NCI-H2196 (cell line): ENCODE data around the gene NAPEPLD.
"Not testable (repeated sequence)": the region's sequence is repeated elsewhere in the genome, so short reads cannot be mapped to it uniquely, and the experiment has no call there.

Source experiments
- DNase-seq: peaks from one replicate; lab custom pipeline; 2025; ENCODE audit not compliant: unreplicated experiment; lab: John Stamatoyannopoulos, UW

The NAPEPLD gene

DNA sequence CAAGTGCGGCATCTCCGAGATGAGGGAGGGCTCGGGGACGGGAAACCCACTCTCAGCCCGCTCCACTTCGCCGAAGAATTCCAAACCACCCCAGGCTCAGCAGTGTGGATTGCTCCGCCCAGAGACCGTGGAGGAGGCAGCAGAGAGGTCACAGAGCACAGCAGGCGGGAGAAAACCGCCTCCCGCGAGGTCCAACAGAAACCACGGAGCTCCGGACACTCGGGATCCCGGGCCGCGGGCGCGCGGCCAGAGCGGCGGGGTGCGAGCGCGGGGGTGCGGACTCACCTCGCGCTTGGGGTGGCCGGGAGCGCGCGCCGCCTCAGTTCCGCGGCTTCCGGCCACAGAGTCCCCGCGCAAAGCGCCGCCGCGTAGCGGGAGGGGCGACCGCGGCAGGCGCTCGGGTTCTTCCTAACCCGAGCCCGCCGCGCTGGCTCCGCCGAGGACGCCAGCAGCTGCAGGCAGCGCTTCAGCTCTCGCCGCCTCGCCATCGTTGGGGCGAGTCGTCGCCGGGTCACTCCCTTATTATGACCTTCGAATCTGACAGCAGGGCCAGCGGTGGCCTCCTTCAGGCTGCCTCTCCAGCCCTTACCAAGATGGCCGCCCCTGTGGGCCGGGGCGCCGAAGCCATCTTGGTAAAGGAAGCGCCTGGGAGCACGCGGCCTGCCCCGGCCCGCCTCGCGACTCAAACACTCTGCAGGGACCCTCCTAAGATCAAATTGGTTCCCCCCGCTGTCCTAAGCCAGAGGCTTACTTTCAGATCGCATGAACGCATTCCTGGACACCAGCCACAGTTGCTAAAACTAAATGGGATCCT, at the start of gene NAPEPLD:
TSS of gene NAPEPLD (minus strand) at position 106 of the 814 bp plus-strand sequence. CDS start 20,323 bp downstream, outside the sequence.
- DNase-seq, result peak; percentile 88

DNA sequence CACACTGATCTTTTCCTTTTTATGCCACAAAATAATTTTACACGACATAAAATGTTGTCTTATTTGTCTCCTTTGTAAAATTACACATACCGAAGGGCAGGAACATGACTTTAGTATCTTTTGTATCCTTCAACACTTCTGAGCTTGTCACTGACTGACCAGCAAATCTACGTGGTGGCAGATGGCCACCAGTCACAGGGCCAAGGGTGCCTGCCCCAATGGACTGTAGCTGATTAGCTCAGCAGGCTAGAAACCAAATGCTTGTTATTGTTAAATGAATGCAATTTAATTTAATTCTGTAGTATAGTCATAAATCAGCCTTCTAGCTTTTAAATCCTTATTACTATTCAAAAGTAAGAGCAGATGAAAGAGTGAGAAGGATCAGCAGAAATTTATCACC, 49.2 kb upstream of the NAPEPLD start:
- DNase-seq, result not testable (repeated sequence)

DNA sequence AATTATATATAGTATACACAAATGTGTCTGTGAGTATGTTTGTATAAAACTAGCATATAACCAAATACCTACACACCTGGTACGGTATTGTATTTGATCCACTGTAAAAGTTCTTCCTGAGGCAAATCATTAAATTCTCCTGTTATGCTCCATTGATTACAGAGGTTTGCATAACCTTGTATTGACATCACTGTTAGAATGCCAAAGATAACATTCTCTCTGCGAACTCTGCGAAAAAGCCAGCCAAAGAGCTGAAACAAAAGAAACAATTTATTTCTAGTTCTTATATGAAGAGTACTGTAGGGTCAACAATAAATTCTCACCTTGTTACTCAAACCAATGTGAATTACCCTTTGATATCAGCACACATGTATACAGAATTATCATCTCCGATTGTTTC, 46.5 kb upstream of the NAPEPLD start:
- DNase-seq, result not testable (repeated sequence)

DNA sequence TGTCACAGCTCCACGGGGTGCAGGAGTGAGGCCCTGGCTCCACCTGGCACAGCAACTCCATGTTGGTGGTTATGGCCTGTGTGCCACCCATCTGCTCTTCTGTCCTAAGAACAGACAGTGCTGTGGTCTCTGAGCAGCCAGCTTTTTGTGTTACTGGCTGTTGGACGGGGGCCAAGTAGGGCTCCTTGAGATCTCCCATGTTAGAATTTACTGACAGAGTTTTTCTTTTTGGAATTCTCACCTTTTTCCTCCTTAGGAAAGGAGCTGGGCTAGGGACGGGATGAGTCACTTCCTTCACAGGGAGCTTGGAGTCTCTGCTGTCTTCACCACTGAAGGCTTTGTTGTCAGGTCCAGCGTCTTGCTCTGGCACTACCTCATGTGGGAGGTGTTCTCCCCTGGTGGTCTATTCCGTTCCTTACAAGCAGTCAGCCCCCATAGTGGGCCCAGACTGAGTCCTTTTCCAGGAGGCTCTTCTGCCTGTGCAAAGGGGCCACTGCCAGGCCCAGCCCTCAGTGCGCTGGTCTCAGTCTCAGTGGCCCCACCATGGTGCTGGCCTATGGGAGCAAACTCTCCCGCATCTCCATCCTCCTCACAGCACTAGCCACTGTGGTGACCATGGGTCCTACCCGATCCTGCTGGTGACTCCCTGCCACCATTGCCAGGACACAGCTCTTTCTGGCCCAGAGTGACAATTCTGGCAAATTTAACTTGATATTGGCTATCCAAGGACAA, 23.7 kb upstream of the NAPEPLD start:
- DNase-seq, result not testable (repeated sequence)

DNA sequence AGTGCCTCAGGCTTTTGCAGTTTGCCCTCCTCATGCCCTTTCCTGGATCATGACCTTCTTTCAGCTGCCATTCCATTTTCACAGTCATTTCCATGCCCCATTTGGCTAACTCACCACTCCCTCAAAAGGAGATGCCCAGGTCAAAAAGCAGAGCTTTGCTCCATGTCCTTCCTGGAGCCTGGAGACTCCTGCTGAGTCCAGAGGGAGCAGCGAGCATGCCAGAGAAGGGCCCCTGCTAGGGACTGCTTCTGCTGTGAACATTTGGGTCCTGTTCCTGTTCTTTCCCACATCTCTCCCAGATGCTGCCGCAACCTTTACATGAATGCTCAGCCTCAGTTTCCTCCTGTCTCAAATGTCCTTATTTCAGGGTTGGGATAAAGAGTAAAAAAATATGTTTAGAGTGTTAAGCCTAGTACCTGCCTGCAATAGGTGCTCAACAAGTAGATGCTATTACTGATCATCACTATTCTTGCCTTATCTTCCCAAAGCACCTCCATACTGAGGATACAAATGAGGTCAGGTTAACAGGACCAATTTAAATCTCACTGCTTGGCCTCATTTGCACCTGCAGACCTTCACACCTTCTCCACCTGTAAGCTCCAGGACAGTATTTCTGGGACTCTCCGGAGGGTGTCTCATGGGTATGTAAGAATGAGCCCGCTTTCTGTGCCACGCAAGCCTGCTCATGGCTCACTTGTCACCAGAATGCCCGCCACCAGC, 23.0 kb upstream of the NAPEPLD start:
- not testable (repeated sequence) for DNase-seq

DNA sequence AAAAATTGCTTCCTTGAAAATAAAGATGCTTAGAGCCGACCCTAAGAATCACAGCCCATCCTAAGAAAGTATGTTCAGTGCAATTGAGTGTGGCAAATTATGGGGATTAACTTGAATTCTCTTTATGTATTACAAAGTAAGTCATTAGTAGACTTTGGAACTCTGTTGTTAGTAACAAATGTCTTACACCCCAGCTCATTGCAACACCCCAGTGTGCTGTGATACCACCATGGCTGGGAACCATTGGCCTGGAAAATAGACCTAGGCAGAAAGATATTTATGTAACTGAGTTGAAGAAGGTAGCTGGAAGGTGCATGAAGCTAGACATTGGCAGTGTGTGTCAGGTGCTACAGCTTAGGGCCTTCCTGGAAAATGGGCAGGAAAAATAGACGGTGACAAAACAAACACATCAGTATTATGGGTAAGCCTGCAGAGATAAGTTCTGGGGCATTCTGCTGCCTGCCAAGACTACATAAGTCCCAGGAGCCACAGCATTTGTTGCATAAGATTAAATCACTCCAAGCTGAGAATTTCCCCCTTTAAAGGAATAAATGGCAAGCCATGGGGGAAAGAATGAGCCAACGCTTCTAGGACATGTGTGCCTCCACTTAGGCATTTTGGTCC, 18.1 kb upstream of the NAPEPLD start:
- not testable (repeated sequence) for DNase-seq

DNA sequence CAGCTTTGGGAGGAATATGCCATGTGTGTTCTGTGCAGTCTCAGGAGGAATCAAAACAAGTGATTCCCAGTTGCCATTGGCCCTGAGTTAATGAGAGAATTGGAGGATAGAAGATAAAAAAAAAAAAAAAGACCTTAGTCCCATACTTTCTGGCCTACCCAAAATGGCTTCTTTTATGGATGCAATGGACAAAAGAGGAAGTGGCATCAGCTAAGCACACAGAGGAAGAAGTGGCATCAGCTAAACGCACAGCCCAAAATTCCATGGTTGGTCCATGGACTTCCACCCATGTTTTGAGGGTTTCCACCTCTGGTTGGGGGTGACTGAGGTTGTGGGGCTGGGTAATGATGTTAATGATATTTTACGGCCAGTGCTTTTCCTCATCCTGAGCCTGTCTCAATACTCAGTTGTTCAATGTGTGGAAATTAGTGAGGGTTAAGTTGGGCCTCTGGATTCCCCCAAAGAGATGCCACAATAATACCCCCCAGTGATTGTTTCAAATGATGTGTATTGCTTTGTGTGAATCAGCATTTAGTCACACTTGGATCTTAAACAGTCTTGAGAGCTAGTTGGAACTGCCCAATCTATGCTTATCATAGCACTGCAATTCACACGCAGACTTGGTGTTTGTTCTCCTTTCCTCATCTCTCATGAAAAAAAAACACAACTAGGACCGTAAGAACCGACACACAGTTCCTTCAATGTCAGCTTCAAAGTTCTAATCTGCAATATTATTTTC, 14.4 kb upstream of the NAPEPLD start:
- not testable (repeated sequence) for DNase-seq

DNA sequence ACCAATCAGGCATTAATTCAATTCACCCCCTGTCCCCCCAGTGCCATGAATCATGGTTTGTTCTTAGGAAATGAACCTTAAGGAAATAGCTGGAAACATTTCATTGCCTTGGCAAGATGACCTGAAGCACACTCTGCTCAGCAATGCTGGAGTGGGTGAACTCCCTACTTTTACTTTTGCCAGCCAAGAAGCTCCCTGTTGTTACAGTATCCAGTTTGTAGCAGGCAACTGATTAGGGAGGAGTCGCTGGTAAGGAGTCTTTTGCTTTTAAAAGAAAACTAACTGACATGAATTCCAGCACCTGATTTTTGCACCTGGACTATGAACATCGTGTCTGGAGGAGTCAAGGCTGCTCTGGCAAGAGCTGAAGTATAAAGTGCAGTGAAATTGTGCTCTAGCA, 13.7 kb upstream of the NAPEPLD start:
- not testable (repeated sequence) for DNase-seq

DNA sequence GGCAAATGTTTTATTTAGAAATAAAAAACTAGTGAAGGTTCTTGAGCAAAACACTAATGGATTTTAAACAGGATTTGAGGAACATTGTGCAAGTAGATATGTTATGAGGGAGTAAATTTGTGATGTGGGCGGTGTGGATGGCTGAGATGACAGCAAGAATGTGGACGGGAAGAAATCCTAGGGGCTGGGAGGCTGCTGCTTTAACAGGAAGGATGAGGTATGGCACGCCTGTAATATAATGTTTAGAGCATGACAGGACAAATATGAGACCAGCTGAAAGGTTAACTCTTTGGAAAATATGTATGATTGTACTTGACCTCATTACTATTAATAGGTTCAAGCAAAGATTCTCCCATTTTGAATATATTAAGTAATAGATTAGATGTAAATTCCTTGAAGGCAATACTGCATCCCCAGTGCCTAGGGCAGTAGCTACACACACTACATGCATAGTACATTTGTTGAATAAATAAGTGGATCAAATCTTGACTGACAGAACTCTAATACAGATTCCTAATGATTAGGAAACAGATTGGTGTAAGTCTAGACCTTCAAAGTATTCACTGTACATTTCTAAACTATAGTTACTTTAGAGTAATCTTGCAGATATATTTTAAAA, 13.2 kb upstream of the NAPEPLD start:
- not testable (repeated sequence) for DNase-seq

DNA sequence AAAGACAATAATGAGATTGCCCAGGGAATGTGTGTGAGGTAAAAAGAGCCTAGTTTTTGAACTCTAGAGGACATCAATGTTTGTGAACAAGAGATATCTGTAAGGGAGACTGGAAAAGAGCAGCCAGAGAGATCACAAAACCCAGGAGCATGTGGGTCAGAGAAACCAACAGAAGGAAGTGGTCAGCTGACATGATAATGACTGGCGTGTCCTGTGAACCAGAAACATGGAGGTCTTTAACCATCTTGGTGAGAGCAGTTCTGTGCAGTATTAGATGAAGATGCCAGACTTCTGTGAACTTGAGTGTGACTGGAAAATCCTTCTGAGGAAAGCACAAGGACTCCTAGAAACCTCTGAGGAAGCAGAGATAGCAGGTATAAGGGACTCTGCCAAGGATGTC, 10.2 kb upstream of the NAPEPLD start:
- DNase-seq, result not testable (repeated sequence)

DNA sequence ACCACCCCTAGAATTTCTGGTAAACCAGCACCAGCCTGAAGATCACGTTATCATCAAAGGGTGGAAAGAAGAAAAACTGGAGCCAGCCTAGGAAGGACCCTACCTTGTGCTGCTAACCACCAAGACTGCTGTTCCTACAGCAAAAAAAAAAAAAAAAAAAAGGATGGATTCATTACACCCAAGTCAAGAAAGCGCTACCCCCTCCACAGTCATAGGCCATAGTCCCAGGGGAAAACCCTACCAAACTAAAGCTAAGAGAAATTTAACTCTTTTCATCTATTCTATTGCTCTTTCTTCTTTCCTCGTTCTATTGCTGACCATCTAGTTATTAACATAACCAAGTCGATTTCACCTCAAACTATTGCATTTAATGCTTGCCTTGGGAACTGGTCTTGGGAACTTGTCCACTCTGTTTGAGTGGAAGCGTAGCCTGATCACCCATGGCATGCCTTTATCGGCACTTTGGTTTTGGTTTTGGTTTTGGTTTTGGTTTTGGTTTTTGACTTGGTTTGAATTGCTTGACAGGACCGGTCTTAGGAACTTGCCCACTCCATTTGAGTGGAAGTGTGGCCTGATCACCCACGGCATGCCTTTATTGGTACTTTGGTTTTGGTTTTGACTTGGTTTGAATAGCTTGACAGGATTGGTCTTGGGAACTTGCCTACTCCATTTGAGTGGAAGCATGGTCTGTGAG, 6.6 kb upstream of the NAPEPLD start:
- DNase-seq, result not testable (repeated sequence)

DNA sequence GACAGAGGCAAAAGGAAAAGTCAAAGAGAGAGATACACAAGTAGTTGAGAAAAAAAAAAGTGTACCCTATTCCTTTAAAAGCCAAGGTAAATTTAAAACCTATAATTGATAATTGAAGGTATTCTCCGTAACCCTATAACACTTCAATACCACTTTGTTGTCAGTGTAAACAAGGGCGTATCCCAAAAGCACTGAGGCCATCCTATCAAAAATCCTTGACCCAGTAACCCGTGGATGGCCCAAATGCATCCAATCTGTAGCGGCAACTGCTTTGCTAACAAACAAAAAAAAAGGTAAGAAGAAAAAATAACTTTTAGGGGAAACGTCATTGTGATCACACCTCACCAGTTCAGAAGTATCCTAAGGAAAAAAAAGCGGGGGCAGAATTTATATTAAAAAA, 5.1 kb upstream of the NAPEPLD start:
- DNase-seq, result no peak

DNA sequence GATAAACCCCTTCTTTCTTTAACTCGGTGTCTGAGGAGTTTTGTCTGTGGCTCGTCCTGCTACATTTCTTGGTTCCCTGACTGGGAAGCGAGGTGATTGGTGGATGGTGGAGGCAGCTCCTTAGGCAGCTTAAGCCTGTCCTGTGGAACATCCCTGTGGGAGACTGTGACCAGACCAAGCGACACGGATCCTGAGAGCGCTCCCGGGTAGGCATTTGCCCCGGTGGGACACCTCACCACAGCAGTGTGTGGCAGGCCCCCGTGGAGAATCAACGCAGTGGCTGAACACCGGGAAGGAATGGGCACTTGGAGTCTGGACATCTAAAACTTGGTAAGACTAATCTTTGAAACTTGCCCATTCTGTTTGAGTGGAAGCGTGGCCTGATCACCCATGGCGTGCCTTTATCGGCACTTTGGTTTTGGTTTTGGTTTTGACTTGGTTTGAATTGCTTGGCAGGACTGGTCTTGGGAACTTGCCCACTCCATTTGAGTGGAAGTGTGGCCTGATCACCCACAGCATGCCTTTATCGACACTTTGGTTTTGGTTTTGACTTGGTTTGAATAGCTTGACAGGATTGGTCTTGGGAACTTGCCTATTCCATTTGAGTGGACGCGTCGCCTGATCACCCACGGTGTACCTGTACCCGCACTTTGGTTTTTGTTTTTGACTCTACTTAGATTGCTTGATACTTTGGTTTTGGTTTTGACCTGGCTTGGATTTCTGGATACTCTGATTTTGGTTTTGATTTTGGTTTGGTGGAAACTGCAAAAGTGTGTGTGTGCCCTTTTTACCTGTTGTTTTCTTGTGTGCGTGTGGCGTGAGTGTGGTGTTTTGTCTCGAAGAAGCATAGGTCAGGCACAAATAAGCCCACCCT, 4.1 kb upstream of the NAPEPLD start:
- not testable (repeated sequence) for DNase-seq

DNA sequence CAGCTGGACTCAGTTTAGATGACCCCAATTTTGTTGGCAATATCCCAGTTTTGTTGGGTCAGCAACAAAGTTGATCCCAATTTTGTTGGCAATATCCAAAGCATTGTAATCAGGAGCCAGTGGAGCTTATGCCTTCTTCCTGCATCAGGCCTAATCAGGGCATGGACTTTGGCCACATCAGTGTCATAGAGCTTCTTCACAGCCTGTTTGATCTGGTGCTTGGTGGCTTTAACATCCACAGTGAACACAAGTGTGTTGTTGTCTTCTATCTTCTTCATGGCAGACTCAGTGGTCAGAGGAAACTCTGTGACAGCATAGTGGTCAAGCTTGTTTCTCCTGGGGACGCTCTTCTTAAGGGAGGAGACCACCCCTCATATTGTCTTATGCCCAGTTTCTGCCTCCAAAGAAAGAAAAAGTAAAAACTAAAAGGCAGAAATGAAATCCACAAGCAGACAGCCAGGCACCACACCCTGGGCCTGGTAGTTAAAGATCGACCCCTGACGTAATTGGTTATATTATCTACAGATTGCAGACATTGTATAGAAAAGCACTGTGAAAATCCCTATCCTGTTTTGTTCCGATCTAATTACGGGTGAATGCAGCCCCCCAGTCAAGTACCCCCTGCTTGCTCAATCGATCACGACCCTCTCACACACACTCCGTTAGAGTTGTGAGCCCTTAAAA, 3.2 kb upstream of the NAPEPLD start:
- DNase-seq, result not testable (repeated sequence)

DNA sequence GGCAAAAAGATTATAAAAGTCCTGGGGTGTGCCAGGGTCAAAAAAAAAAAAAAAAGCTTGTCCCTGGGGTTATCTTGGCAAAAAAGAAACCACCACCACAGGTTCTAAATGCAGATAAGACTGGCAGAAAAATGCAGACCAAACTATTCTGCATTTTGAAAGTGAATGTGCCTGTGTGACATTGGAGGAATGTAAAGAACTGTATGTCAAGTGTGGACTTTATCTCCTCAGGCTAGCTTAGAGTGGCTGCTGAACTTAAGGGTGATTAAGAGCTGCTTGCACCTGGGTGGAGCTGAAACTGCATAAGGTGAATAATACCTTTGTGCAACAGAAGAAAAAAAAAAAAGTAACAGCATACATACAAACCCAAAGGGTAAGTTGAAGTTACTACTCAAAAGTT, 1.3 kb upstream of the NAPEPLD start:
- DNase-seq, result no peak

DNA sequence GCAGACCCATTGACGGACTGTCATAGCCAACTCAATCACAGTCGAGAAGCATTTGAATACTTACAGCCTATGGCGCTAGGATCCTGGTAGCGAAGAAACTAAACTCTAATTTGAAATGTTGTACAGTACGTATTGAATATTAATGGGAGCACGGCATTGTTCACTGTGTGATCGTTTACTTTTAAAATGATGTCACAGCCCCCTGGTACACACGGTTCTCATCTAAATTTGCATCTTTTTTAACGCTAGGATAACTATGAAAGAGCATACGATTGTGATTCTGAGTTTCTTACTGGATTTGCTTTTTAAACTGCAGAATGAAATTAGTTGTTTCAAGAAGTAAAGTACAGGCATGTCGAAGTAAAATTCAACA, 895 bp upstream of the NAPEPLD start:
- no peak for DNase-seq

DNA sequence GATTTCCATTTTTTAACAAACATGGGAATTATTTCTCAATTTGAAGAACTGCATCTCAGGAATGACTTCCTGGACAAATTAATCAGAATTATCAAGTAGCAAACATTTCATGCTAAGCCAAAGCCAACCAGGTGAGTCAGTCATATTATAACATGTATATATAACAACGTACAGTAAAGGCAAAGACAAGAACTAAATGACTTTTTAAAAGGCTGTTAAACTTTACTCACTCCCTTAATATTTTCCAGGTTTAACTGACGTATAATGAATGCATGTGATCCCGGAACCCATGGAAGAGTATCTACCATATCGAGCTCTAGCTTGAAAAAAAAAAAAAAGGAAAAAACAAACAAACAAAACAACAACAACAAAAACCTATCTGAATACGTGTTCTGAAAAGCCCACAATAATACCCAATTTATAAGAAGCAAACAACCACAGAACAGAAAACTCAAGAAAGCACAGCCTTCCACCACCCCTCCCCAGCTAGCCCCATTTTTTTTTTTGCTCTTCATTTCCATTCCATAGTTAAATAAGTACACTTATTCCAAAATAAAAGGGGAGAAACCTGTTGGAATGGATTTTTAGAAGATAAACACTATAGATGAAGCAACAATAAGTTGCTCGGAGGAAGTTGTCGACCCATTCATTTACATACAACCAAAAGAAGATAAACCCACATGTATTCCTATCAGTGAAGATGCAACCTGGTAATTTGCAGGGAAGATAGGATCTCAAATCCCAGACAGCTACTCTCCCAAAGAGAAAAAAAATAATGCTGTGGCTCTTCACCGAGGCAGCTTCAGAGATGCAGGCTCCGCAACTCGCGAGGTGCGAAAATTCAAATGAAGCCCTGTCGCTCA, 537 bp downstream of the NAPEPLD start:
- DNase-seq, result no peak
